Heart left ventricle (tissue), 16 donors: ENCODE measurements around the gene SLC19A1. TPM values are rescaled to one million over a fixed set of nuclear protein-coding genes. Genes with fewer than 3 reads are reported as not detected.
A peak's percentile ranks its signal among the peaks of the same experiment; 100 is the strongest.

Source experiments
- ATAC-seq, 4 donors: fragments of 200-7000 bp; cut with Tn5 transposase; one replicate each; pipeline ENCODE4 v1.9.1; 2020 to 2022; ENCODE audit warnings: moderate library complexity in 4 of 4, mild to moderate bottlenecking in 3 of 4, moderate number of reproducible peaks in 1 of 4
- DNase-seq, 5 donors: peaks; one replicate each; pipeline ENCODE4 v3.0.0-alpha.2; 2020
- H3K27ac ChIP-seq, 12 donors: fragments of 200-600 bp; sonication (generic) in 4 of 12; one replicate each; pipeline versions ENCODE4 v1.5.0 to v1.8.0; 2016 to 2022; ENCODE audit warnings: mild to moderate bottlenecking in 2 of 12
- H3K27me3 ChIP-seq, 9 donors: fragments of 200-600 bp; sonication (generic) in 2 of 9; one replicate each; pipeline versions ENCODE4 v1.5.1 to v1.8.0; 2016 to 2022; ENCODE audit warnings: mild to moderate bottlenecking in 3 of 9
- H3K36me3 ChIP-seq, 9 donors: fragments of 200-600 bp; sonication (generic) in 2 of 9; one replicate each; pipeline versions ENCODE4 v1.5.0 to v1.8.0; 2018 to 2022; ENCODE audit warnings: mild to moderate bottlenecking in 2 of 9
- H3K4me1 ChIP-seq, 12 donors: fragments of 200-600 bp; sonication (generic) in 4 of 12; one replicate each; pipeline versions ENCODE4 v1.5.0 to v1.8.0; 2016 to 2022; ENCODE audit warnings: mild to moderate bottlenecking in 3 of 12
- H3K4me3 ChIP-seq, 12 donors: fragments of 200-600 bp; sonication (generic) in 4 of 12; one replicate each; pipeline versions ENCODE4 v1.5.0 to v1.8.0; 2017 to 2022; ENCODE audit warnings: mild to moderate bottlenecking in 9 of 12, moderate library complexity in 4 of 12
- H3K9me3 ChIP-seq, 12 donors: fragments of 200-600 bp; sonication (generic) in 4 of 12; one replicate each; pipeline versions ENCODE4 v1.5.0 to v1.8.0; 2016 to 2022; ENCODE audit warnings: mild to moderate bottlenecking in 1 of 12
- CTCF ChIP-seq, 12 donors: fragments of 200-600 bp; sonication (generic) in 4 of 12; IDR thresholded peaks; one replicate each; pipeline versions ENCODE4 v1.5.0 to v1.8.0; 2018 to 2022; ENCODE audit warnings: antibody characterized with exemption in 12 of 12, mild to moderate bottlenecking in 5 of 12
- POLR2A ChIP-seq, 2 donors: fragments of 450-650 bp; IDR thresholded peaks; one replicate each; pipeline ENCODE4 v1.6.1; 2017; ENCODE audit warnings: antibody characterized with exemption in 2 of 2, mild to moderate bottlenecking in 2 of 2, moderate library complexity in 2 of 2
- WGBS, 4 donors: extraction: QIAGEN DNeasy Blood & Tissue Kit in 2 of 4; methylation state at CpG; one replicate each; pipeline versions ENCODE4 v1.1.5 to v1.1.7; 2013 to 2018; 5-methylcytosine and 5-hydroxymethylcytosine counted together
- intact Hi-C, 10 donors: fragments of 100-400 bp; cut with DNase I; formaldehyde crosslinking; loops; one replicate each; pipeline versions ENCODE4 v1.11.1 to v1.14.2; 2022
- polyA plus RNA-seq, 2 donors: library from polyadenylated mRNA; stranded (reverse); fragments of 200-250 nt; gene quantifications; one replicate each; pipeline ENCODE4 v1.2.3, GENCODE V29; 2013
- total RNA-seq, 9 donors: library from RNA; depleted of rRNA in 2 of 9; stranded (reverse); fragments of >200 nt in 2 of 9; fragmentation: NEBNext Ultra II Directional in 3 of 9; extraction: Animal tissue kit (Norgen Biotek cat#: 25700) in 3 of 9; gene quantifications; one replicate each; pipeline versions ENCODE4 v1.1.0 to v1.2.4, GENCODE V29; 2016 to 2023
- donor health status: ischemic (EF 13 %, LVEDD 7.1; RV severe dilation, severe dysfunction).
- donor health status: healthy with polysubstance abuse.
- donor health status: DM: no; HTN: yes; CAD: no.
- donor health status: DM: no; HTN: no; CAD: no.
- donor health status: ischemic (EF 25% LVEDD 6.9; RV normal size, moderate dysfunction).
- donor health status: ischemic (EF 25% LVEDD 5.7; RV mildly dilated, moderate dysfunction).
- donor health status: healthy.
- donor health status: DM: yes; HTN: yes; CAD: no.
- donor health status: ischemic (EF 35%, LVEDD 5.7; RV mildly dilated, moderate dysfunction).
- donor health status: nonischemic (EF 11% LVEDD 7.7; RV severe dilation, severe dysfunction).
- donor health status: DM: yes; HTN: yes; CAD: no.
- donor health status: PGD.
- donor health status: ischemic (EF 29% LVEDD 5.4; RV normal size, mild dysfunction).
- donor health status: nonischemic (EF 23%, LVEDD 6.1; RV moderate dilation, normal function).

Gene SLC19A1
- total and polyA plus RNA-seq, 11 donors: 2.4 to 7.0 (median 3.5) TPM

- DNase-seq (no peak), ATAC-seq (no peak)
- 74 to 79% (median 77%) methylated on average over 14 of the region's 14 CpGs for WGBS, 4 donors
Observed at GRCh38 chr21:45573452-45574035, 31.3 kb upstream of the SLC19A1 start.

DNA sequence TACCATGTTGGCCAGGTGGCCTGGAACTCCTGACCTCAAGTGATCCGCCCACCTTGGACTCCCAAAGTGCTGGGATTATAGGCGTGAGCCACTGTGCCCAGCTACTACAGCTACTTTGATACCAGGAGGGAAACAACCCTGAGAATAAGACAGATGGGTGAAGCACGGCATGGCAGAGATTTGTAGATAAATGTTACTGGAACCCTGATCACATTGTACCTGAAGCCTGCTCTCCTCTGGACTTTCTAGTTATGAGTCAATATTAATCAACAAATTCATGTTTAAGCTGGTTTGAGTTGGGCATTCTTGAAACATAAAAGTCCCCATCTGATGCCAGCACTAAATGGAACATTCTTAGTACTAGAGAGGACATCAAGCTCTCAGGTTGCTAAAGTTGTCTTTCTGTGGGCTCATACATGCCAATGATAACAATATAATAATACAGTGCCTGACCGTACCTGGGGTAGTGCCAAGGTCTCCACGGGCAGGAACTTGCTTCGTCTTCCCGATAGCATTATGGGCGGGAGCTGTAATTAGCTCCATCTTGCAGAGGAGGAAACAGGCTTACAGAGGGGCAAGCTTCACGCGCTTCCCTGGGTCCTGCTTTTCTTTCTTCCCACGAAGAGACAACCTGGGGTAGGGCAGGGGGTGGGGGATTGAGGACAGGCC is 30.7 kb upstream of the SLC19A1 start:
- no peak for ATAC-seq
- peaks cover 0 to 14% (median 2%) of the 10 kb centered on the region in 9 donors for H3K27me3 ChIP-seq
- H3K9me3 ChIP-seq: no peaks in the 10 kb centered on the region
- no peak overlapping the region for H3K4me3 ChIP-seq
- no peak for DNase-seq
- 64 to 74% (median 71%) methylated on average over 11 of the region's 11 CpGs for WGBS, 4 donors
- H3K27ac ChIP-seq: peak overlapping the region in 1 of 12 donors; percentile 46
- intact Hi-C loops: no loop called here
- H3K4me1 ChIP-seq: no peaks in the 10 kb centered on the region
- TF ChIP-seq POLR2A (IDR thresholded peaks at IDR 0.05): no peak
- TF ChIP-seq CTCF (IDR thresholded peaks at IDR 0.05): no peak
- no peaks in the 10 kb centered on the region for H3K36me3 ChIP-seq

More at GRCh38 chr21:45573452-45574035, 31.3 kb upstream of the SLC19A1 start:
- intact Hi-C loops: no loop called here
- Histone ChIP-seq H3K4me1 (no peaks in the 10 kb centered on the region), H3K27me3 (peaks cover 0 to 21% (median 0%) of the 10 kb centered on the region in 9 donors), H3K9me3 (no peaks in the 10 kb centered on the region), H3K4me3 (no peak overlapping the region), H3K27ac (peak overlapping the region in 1 of 12 donors; percentile 46), H3K36me3 (no peaks in the 10 kb centered on the region)
- TF ChIP-seq POLR2A (IDR thresholded peaks at IDR 0.05): no peak
- TF ChIP-seq CTCF (IDR thresholded peaks at IDR 0.05): no peak

DNA sequence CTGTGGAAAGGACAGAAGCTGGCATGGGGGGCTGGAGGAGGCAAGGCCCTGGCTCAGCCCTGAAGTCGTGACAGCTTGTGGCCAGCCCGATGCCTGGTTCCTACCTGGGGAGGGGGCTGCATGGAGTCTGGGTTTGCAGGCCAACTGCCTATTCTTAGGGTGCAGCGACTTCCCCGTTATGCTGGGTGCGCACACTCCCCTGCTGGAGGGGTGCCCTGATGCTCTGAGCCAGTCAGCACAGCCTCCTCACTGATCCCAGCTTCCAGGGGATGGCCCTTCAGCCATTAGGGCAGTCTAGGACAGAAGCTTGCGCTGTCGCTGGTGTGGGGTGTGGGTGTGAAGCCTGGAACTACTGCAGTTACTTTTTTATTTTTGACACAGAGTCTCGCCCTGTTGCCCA is 30.0 kb upstream of the SLC19A1 start:
- 92 to 97% (median 94%) methylated on average over 7 to 8 of the region's 8 CpGs for WGBS, 4 donors
- H3K4me1 ChIP-seq: no peaks in the 10 kb centered on the region
- H3K9me3 ChIP-seq: no peaks in the 10 kb centered on the region
- intact Hi-C loops: no loop called here
- H3K36me3 ChIP-seq: no peaks in the 10 kb centered on the region
- no peak for DNase-seq
- no peak for ATAC-seq
- peaks cover 0 to 15% (median 6%) of the 10 kb centered on the region in 9 donors for H3K27me3 ChIP-seq
- TF ChIP-seq CTCF (IDR thresholded peaks at IDR 0.05) (no peak), POLR2A (IDR thresholded peaks at IDR 0.05) (no peak)
- peak overlapping the region in 1 of 12 donors; percentile 84 for H3K27ac ChIP-seq
- H3K4me3 ChIP-seq: no peak overlapping the region

DNA sequence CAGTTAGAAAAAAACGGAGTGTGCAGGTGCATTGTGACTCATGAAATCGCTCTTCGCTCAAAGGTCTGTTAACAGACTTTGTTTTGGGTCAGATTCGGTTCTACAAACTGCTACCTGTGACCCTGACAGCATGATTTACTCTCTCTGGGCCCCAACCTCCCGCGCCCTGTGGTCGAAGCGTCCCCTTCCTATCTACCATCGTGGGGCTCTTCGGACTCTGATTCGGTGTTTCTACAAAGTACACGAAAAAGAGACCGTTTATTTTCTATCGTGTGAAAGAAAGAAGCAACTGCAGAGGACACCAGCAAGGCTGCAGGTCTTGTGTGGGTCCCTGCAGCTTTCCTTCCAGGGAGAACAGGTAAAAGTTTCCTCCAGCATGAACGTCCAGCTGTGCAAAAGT is 29.4 kb upstream of the SLC19A1 start:
- 79 to 90% (median 85%) methylated on average over 15 of the region's 15 CpGs for WGBS, 4 donors

More for the DNA sequence above, 29.4 kb upstream of the SLC19A1 start:
- Histone ChIP-seq H3K36me3 (no peaks in the 10 kb centered on the region), H3K4me1 (no peaks in the 10 kb centered on the region), H3K9me3 (no peaks in the 10 kb centered on the region), H3K27me3 (peaks cover 0 to 13% (median under 1%) of the 10 kb centered on the region in 9 donors), H3K4me3 (no peak overlapping the region), H3K27ac (peak overlapping the region in 1 of 12 donors; percentile 84)
- TF ChIP-seq CTCF (IDR thresholded peaks at IDR 0.05): no peak
- no peak for TF ChIP-seq POLR2A (IDR thresholded peaks at IDR 0.05)
- ATAC-seq: no peak
- no peak for DNase-seq
- intact Hi-C loops: no loop called here
